Measurements from ENCODE around the gene OR5M11. TPM values are rescaled to one million over a fixed set of nuclear protein-coding genes. Genes with fewer than 3 reads are reported as not detected.

Gene OR5M11
- total RNA-seq, 2 donors from 2014 or later = not detected

DNA sequence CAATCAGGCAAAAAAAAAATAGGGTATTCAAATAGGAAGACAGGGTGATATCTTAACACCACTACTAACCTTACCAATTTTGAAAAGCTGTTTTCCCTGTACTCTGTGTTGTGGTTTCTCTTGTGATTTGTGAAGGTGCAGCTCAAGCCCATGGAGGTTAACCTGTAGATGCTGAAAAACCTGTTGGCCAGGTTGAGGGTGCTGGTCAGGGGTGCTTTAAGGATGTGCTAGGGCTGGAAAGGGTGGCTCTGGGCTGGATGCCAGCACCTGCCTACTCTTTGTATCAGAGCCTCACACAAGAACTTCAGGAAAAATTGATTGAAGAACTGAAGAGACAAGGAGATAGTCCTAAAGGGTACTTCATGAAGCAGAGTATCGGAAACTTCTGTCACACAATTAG lies 33.6 kb downstream of the OR5M11 start:
- Histone ChIP-seq H3K27me3 (replicated peaks; ENCODE audit: insufficient read depth) (no peaks in the 10 kb centered on the region), H3K36me3 (no peaks in the 10 kb centered on the region), H3K9me3 (no peaks in the 10 kb centered on the region), H3K27ac (no peak overlapping the region), H3K4me3 (no peak overlapping the region), H3K4me1 (ENCODE audit: control insufficient read depth in 1 of 2, low read depth in 2 of 2) (no peaks in the 10 kb centered on the region)
- DNase-seq (ENCODE audit: low spot score) = no peak
- no peak for ATAC-seq (ENCODE audit: insufficient number of reproducible peaks, low FRiP score, low read depth)
- TF ChIP-seq, protein P1, sequence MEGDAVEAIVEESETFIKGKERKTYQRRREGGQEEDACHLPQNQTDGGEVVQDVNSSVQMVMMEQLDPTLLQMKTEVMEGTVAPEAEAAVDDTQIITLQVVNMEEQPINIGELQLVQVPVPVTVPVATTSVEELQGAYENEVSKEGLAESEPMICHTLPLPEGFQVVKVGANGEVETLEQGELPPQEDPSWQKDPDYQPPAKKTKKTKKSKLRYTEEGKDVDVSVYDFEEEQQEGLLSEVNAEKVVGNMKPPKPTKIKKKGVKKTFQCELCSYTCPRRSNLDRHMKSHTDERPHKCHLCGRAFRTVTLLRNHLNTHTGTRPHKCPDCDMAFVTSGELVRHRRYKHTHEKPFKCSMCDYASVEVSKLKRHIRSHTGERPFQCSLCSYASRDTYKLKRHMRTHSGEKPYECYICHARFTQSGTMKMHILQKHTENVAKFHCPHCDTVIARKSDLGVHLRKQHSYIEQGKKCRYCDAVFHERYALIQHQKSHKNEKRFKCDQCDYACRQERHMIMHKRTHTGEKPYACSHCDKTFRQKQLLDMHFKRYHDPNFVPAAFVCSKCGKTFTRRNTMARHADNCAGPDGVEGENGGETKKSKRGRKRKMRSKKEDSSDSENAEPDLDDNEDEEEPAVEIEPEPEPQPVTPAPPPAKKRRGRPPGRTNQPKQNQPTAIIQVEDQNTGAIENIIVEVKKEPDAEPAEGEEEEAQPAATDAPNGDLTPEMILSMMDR (IDR thresholded peaks at IDR 0.05) = no peak

DNA sequence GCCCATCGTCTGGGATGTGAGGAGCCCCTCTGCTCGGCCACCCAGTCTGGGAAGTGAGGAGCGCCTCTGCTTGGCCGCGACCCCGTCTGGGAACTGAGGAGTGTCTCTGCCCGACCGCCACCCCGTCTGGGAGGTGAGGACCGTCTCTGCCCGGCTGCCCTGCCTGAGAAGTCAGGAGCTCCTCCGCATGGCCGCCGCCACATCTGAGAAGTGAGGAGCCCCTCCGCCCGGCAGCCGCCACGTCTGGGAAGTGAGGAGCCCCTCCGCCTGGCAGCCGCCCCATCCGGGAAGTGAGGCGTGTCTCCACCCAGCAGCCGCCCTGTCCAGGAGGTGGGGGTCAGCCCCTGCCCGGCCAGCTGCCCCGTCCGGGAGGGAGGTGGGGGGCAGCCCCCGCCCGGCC lies 46.0 kb downstream of the OR5M11 start:
- H3K4me3 ChIP-seq = no peak overlapping the region
- DNase-seq (ENCODE audit: low spot score) = no peak
- no peaks in the 10 kb centered on the region for H3K36me3 ChIP-seq
- H3K27me3 ChIP-seq (replicated peaks; ENCODE audit: insufficient read depth) = no peaks in the 10 kb centered on the region
- no peak for ATAC-seq (ENCODE audit: insufficient number of reproducible peaks, low FRiP score, low read depth)
- H3K9me3 ChIP-seq = no peaks in the 10 kb centered on the region
- H3K27ac ChIP-seq = no peak overlapping the region
- TF ChIP-seq, protein P1 (IDR thresholded peaks at IDR 0.05) = no peak
- H3K4me1 ChIP-seq (ENCODE audit: control insufficient read depth in 1 of 2, low read depth in 2 of 2) = no peaks in the 10 kb centered on the region

DNA sequence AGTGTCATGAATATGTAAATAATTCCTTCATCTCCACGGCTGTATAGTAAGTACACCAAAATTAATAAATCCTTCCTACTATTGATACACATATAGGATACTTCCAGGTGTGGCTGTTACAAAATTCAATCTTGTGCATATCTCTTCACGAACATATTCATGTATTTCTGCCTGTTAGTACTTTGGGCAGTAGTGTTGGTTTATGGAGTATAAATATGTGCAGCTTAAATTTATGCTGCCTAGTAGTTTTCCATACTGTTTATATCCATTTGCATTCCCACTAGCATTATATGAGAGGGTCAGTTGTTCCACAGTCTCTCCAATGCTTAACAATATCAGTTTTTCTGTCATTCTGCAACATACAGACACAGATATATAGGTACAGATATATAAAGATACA lies 47.9 kb downstream of the OR5M11 start:
- DNase-seq (ENCODE audit: low spot score) = no peak
- Histone ChIP-seq H3K4me1 (ENCODE audit: control insufficient read depth in 1 of 2, low read depth in 2 of 2) (no peaks in the 10 kb centered on the region), H3K9me3 (no peaks in the 10 kb centered on the region), H3K27ac (no peak overlapping the region), H3K27me3 (replicated peaks; ENCODE audit: insufficient read depth) (no peaks in the 10 kb centered on the region), H3K4me3 (no peak overlapping the region), H3K36me3 (no peaks in the 10 kb centered on the region)
- TF ChIP-seq, protein P1 (IDR thresholded peaks at IDR 0.05) = no peak
- no peak for ATAC-seq (ENCODE audit: insufficient number of reproducible peaks, low FRiP score, low read depth)

Other genes starting within 250 kb of the OR5M11 start
- gene OR8K3, start 228.1 kb downstream of the OR5M11 start, total RNA-seq = not detected
- gene OR8K1, start 197.2 kb downstream of the OR5M11 start, total RNA-seq = not detected
- not detected for gene OR8J1, start 189.0 kb downstream of the OR5M11 start, total RNA-seq
- not detected for gene OR8U1, start 167.6 kb downstream of the OR5M11 start, total RNA-seq
- gene OR5AL1, start 130.6 kb downstream of the OR5M11 start, total RNA-seq = not detected
- not detected for gene OR5M3, start 69.9 kb downstream of the OR5M11 start, total RNA-seq
- not detected for gene OR5M8, start 51.9 kb downstream of the OR5M11 start, total RNA-seq
- gene OR5M10, start 34.5 kb upstream of the OR5M11 start, total RNA-seq = not detected
- gene OR5M1, start 71.6 kb upstream of the OR5M11 start, total RNA-seq = not detected
- gene OR5AP2, start 99.2 kb upstream of the OR5M11 start, total RNA-seq = not detected
- gene OR5AR1, start 120.4 kb upstream of the OR5M11 start, total RNA-seq = not detected
- gene OR9G1, start 155.8 kb upstream of the OR5M11 start, total RNA-seq = not detected
- gene OR9G4, start 205.4 kb upstream of the OR5M11 start, total RNA-seq = not detected

All from thoracic aorta (tissue), 2 donors.